IMR-90 (cell line): ENCODE measurements around the gene KCNQ5. TPM values are rescaled to one million over a fixed set of nuclear protein-coding genes. Genes with fewer than 3 reads are reported as not detected.
"Not testable (repeated sequence)": the region's sequence is repeated elsewhere in the genome, so short reads cannot be mapped to it uniquely, and the experiment has no call there.

Experiments used
- ATAC-seq: fragments of 200-7000 bp; cut with Tn5 transposase; 2 replicates; pipeline ENCODE4 v1.9.1; 2020; ENCODE audit warnings: low read depth, mild to moderate bottlenecking, moderate library complexity
- BruUV-seq: library from RNA; stranded (reverse); fragments of 400-500 nt; replicated peaks from 2 replicates; lab custom pipeline; 2021; lab: Mats Ljungman, UMichigan
- CTCF ChIA-PET: fragments of 300-600 bp; formaldehyde crosslinking; extraction: SDS; loops from one replicate; lab custom pipeline; 2021; ENCODE audit warnings: antibody characterized with exemption; lab: Yijun Ruan, JAX
- POLR2A ChIA-PET: fragments of 300-600 bp; sonication (Branson Sonifier 250); formaldehyde crosslinking; loops from one replicate; lab custom pipeline; 2022; ENCODE audit warnings: antibody characterized with exemption; ENCODE audit not compliant: unreplicated experiment; lab: Charles Lee
- DNase-seq: peaks from one replicate; pipeline ENCODE4 v3.0.0; 2013
- H2AFZ ChIP-seq: replicated peaks from 2 replicates; pipeline ENCODE3; 2013; ENCODE audit warnings: low read length, mild to moderate bottlenecking; ENCODE audit not compliant: poor library complexity
- H2AK5ac ChIP-seq: 2 replicates; pipeline ENCODE4 v1.6.1; 2013; ENCODE audit warnings: low read depth, low read length, inconsistent platforms
- H2AK9ac ChIP-seq: replicated peaks from 2 replicates; pipeline ENCODE3; 2013; ENCODE audit warnings: mild to moderate bottlenecking, low read depth, low read length, moderate library complexity; ENCODE audit not compliant: poor library complexity
- H2BK120ac ChIP-seq: 2 replicates; pipeline ENCODE4 v1.6.1; 2013; ENCODE audit warnings: low read depth, low read length, inconsistent platforms
- H2BK15ac ChIP-seq: 3 replicates; pipeline ENCODE4 v1.6.1; 2013; ENCODE audit warnings: low read depth, low read length, inconsistent platforms
- H2BK20ac ChIP-seq: 2 replicates; pipeline ENCODE4 v1.6.1; 2013; ENCODE audit warnings: low read depth, mild to moderate bottlenecking, inconsistent platforms, low read length, moderate library complexity
- H2BK5ac ChIP-seq: 2 replicates; pipeline ENCODE4 v1.6.1; 2013; ENCODE audit warnings: mild to moderate bottlenecking, low read depth, low read length, inconsistent platforms; ENCODE audit not compliant: poor library complexity, severe bottlenecking
- H3K14ac ChIP-seq: replicated peaks from 2 replicates; pipeline ENCODE4 v1.6.1; 2013; ENCODE audit warnings: low read depth, low read length, inconsistent platforms
- H3K18ac ChIP-seq: 2 replicates; pipeline ENCODE4 v1.6.1; 2013; ENCODE audit warnings: low read depth, low read length, control low read depth
- H3K23ac ChIP-seq: 2 replicates; pipeline ENCODE4 v1.6.1; 2013; ENCODE audit warnings: low read depth, low read length, inconsistent platforms
- H3K27ac ChIP-seq: 2 replicates; pipeline ENCODE4 v1.5.1; 2013; ENCODE audit warnings: mild to moderate bottlenecking, control low read depth, low read length; ENCODE audit not compliant: insufficient read depth
- H3K27me3 ChIP-seq: 2 replicates; pipeline ENCODE4 v1.6.1; 2013; ENCODE audit warnings: low read length; ENCODE audit not compliant: control insufficient read depth, insufficient read depth
- H3K36me3 ChIP-seq: 2 replicates; pipeline ENCODE4 v1.6.1; 2013; ENCODE audit warnings: low read length, mixed read lengths; ENCODE audit not compliant: control insufficient read depth, insufficient read depth
- H3K4ac ChIP-seq: 2 replicates; pipeline ENCODE4 v1.6.1; 2013; ENCODE audit warnings: low read depth, low read length, inconsistent platforms
- H3K4me1 ChIP-seq: 2 replicates; pipeline ENCODE4 v1.6.1; 2013; ENCODE audit warnings: low read length, mixed read lengths; ENCODE audit not compliant: control insufficient read depth, insufficient read depth
- H3K4me2 ChIP-seq: 2 replicates; pipeline ENCODE4 v1.6.1; 2013; ENCODE audit warnings: low read depth, mild to moderate bottlenecking, control low read depth, low read length, moderate library complexity
- H3K4me3 ChIP-seq: 2 replicates; pipeline ENCODE4 v1.5.1; 2013; ENCODE audit warnings: low read depth, mild to moderate bottlenecking, control low read depth, low read length, moderate library complexity; ENCODE audit not compliant: insufficient read depth
- H3K56ac ChIP-seq: 2 replicates; pipeline ENCODE4 v1.6.1; 2013; ENCODE audit warnings: low read length, inconsistent platforms; ENCODE audit not compliant: insufficient read depth; ENCODE audit errors: extremely low read depth
- H3K79me1 ChIP-seq, 2 experiments: 2 replicates each; pipeline ENCODE4 v1.6.1; 2013; ENCODE audit warnings: low read length in 2 of 2, inconsistent platforms in 1 of 2, low read depth in 1 of 2
- H3K9ac ChIP-seq: 2 replicates; pipeline ENCODE4 v1.6.1; 2013; ENCODE audit warnings: low read depth, low read length, control low read depth
- H3K9me1 ChIP-seq: 2 replicates; pipeline ENCODE4 v1.6.1; 2013; ENCODE audit warnings: low read length, inconsistent platforms; ENCODE audit not compliant: insufficient read depth
- H3K9me3 ChIP-seq: 2 replicates; pipeline ENCODE4 v1.6.1; 2013; ENCODE audit warnings: low read length; ENCODE audit not compliant: control insufficient read depth, insufficient read depth
- H4K20me1 ChIP-seq: 2 replicates; pipeline ENCODE4 v1.6.1; 2013; ENCODE audit warnings: low read length, inconsistent platforms; ENCODE audit not compliant: insufficient read depth
- H4K5ac ChIP-seq: 2 replicates; pipeline ENCODE4 v1.6.1; 2013; ENCODE audit warnings: mild to moderate bottlenecking, low read depth, low read length, control low read depth
- H4K8ac ChIP-seq, 2 experiments: 2 replicates each; pipeline ENCODE4 v1.6.1; 2013; ENCODE audit warnings: low read depth in 2 of 2, low read length in 2 of 2, control low read depth in 1 of 2, inconsistent platforms in 1 of 2
- H4K91ac ChIP-seq: 2 replicates; pipeline ENCODE4 v1.6.1; 2013; ENCODE audit warnings: low read depth, low read length, inconsistent platforms; ENCODE audit not compliant: insufficient read depth
- MAZ ChIP-seq: IDR thresholded peaks from 2 replicates; pipeline ENCODE4 v1.6.1; 2012; ENCODE audit warnings: low read depth, mild to moderate bottlenecking, low read length, improper control_type of control experiment, moderate library complexity, borderline replicate concordance
- NFE2L2 ChIP-seq: fragments of 150-350 bp; IDR thresholded peaks from 2 replicates; pipeline ENCODE4 v1.6.1; 2016; ENCODE audit warnings: low read depth, mild to moderate bottlenecking, low read length
- RCOR1 ChIP-seq: IDR thresholded peaks from 2 replicates; pipeline ENCODE4 v1.6.1; 2012; ENCODE audit warnings: mild to moderate bottlenecking, low read length, improper control_type of control experiment; ENCODE audit not compliant: insufficient replicate concordance
- WGBS, 2 experiments: methylation state at CpG; one replicate each; pipeline versions ENCODE4 v1.1.5 to v1.1.7; 2013; ENCODE audit warnings: missing lambda C conversion rate in 2 of 2; ENCODE audit not compliant: insufficient read length in 1 of 2; ENCODE audit errors: extremely low coverage in 2 of 2; 5-methylcytosine and 5-hydroxymethylcytosine counted together
- dilution Hi-C: fragments of 300-500 bp; cut with HindIII; formaldehyde crosslinking; loops from one replicate; pipeline ENCODE4 v1.14.3; 2018; ENCODE audit warnings: low sequenced_read_pairs; ENCODE audit not compliant: unreplicated experiment
- in situ Hi-C: fragments of 300-500 bp; cut with MboI; formaldehyde crosslinking; loops from 3 replicates; pipeline ENCODE4 v1.14.3; 2019; ENCODE audit warnings: low sequenced_read_pairs, inconsistent platforms, mixed read lengths
- intact Hi-C: fragments of 100-400 bp; cut with micrococcal nuclease; formaldehyde crosslinking; loops from 2 replicates; pipeline ENCODE4 v1.10.0; 2022
- polyA plus RNA-seq, 3 experiments: library from polyadenylated mRNA; depleted of rRNA; stranded (reverse); fragments of >200 nt; gene quantifications; 2 replicates each; pipeline ENCODE4 v1.2.3, GENCODE V29; 2012; ENCODE audit warnings: low replicate concordance in 1 of 3
- total RNA-seq: library from RNA; depleted of rRNA; stranded (reverse); fragments of >200 nt; gene quantifications from 2 replicates; pipeline ENCODE4 v1.2.3, GENCODE V29; 2012

The KCNQ5 gene
- total and polyA plus RNA-seq, 2 of the 4 experiments (the other 2 are of a cell fraction): 0.75 to 1.3 TPM

GRCh38 chr6:73182021-73182607, 560.2 kb downstream of the KCNQ5 start:
- Histone ChIP-seq H2AK5ac (no peak overlapping the region), H3K4me1 (0 out of 2 replicates have a peak, but pooled peaks cover 2% of the 10 kb centered on the region), H2BK5ac (no peak overlapping the region), H3K4ac (no peak overlapping the region), H4K20me1 (no peaks in the 10 kb centered on the region), H3K56ac (no peak overlapping the region), H2BK15ac (no peak overlapping the region), H3K4me2 (no peak overlapping the region), H4K8ac (no peak overlapping the region), H4K91ac (no peak overlapping the region), H3K27ac (no peak overlapping the region), H3K27me3 (peaks cover 2% of the 10 kb centered on the region; the same call in 1 of the 2 replicates), H2BK120ac (no peak overlapping the region), H2BK20ac (no peak overlapping the region), H3K4me3 (no peak overlapping the region), H3K36me3 (no peaks in the 10 kb centered on the region), H3K9me3 (no peaks in the 10 kb centered on the region), H3K9ac (no peak overlapping the region), H2AK9ac (no peak overlapping the region), H3K9me1 (0 out of 2 replicates have a peak, but pooled peaks cover 3% of the 10 kb centered on the region), H2AFZ (no peak overlapping the region), H4K5ac (no peak overlapping the region), H3K79me1 (no peaks in the 10 kb centered on the region), H3K18ac (no peak overlapping the region), H3K23ac (no peak overlapping the region), H3K14ac (no peak overlapping the region)
- CTCF ChIA-PET: interaction anchor here (0.9 to 1.7 kb wide), 2 partner anchors 13 to 770 kb away, joined by 3 to 4 read pairs; no protein-coding TSS in a partner anchor
- ATAC-seq (no peak), DNase-seq (peak; percentile 9)
- BruUV-seq: no TSS peak
- TF ChIP-seq MAZ: no peak
- no peak for TF ChIP-seq RCOR1
- no peak for TF ChIP-seq NFE2L2
- WGBS, 2 experiments: no CpG with 5 or more reads among the region's 2 CpGs
- POLR2A ChIA-PET: no interaction called here
- in situ Hi-C loops (loop anchor here (5.0 kb wide), 1 partner anchor 770 kb away; no protein-coding TSS in a partner anchor), intact Hi-C loops (loop anchor here (5.0 to 10.0 kb wide), 3 partner anchors 145 to 1037 kb away; no protein-coding TSS in a partner anchor), dilution Hi-C loops (no loop called here)

GRCh38 chr6:73193302-73193701, 571.4 kb downstream of the KCNQ5 start:
- BruUV-seq, H3K14ac ChIP-seq, H2BK15ac ChIP-seq, H3K4me3 ChIP-seq, intact Hi-C loops, H2AFZ ChIP-seq, H3K79me1 ChIP-seq, H3K9me1 ChIP-seq, H2AK5ac ChIP-seq, DNase-seq, ATAC-seq, H3K27me3 ChIP-seq, H2BK20ac ChIP-seq, dilution Hi-C loops, H3K4ac ChIP-seq, H2BK120ac ChIP-seq, H4K20me1 ChIP-seq, H4K91ac ChIP-seq, H3K9ac ChIP-seq, H3K27ac ChIP-seq, H4K5ac ChIP-seq, H3K23ac ChIP-seq, POLR2A ChIA-PET, H3K4me2 ChIP-seq, H3K56ac ChIP-seq, H2BK5ac ChIP-seq, H3K9me3 ChIP-seq, H4K8ac ChIP-seq, H2AK9ac ChIP-seq, in situ Hi-C loops, H3K36me3 ChIP-seq, H3K4me1 ChIP-seq, CTCF ChIA-PET, H3K18ac ChIP-seq: not testable (repeated sequence)
- WGBS, 2 experiments: no CpG with 5 or more reads among the region's 4 CpGs
